HG02610 (cell line): Measurements from ENCODE around the gene C4orf33.
"Not testable (repeated sequence)": the region's sequence is repeated elsewhere in the genome, so short reads cannot be mapped to it uniquely, and the experiment has no call there.

Experiments used
- ATAC-seq: cut with Tn5 transposase; IDR thresholded peaks from one replicate; pipeline ENCODE4 v1.9.1; 2021; ENCODE audit warnings: mild to moderate bottlenecking, moderate library complexity; ENCODE audit not compliant: unreplicated experiment

Gene C4orf33

GRCh38 chr4:129126614-129127013 lies 30.7 kb downstream of the C4orf33 start:
- ATAC-seq: not testable (repeated sequence)

- no peak for ATAC-seq
Observed at GRCh38 chr4:129129143-129129542, 33.2 kb downstream of the C4orf33 start.

GRCh38 chr4:129131343-129131742 lies 35.4 kb downstream of the C4orf33 start:
- ATAC-seq: no peak

GRCh38 chr4:129136433-129136832 lies 40.5 kb downstream of the C4orf33 start:
- no peak for ATAC-seq

GRCh38 chr4:129138810-129139496 lies 43.0 kb downstream of the C4orf33 start:
- ATAC-seq: no peak

GRCh38 chr4:129140521-129140920 lies 44.6 kb downstream of the C4orf33 start:
- ATAC-seq: no peak

GRCh38 chr4:129143359-129143758 lies 47.4 kb downstream of the C4orf33 start:
- ATAC-seq: no peak

GRCh38 chr4:129144755-129145206 lies 48.8 kb downstream of the C4orf33 start:
- no peak for ATAC-seq

- ATAC-seq: no peak
Observed at GRCh38 chr4:129145222-129145730, 49.3 kb downstream of the C4orf33 start.

- no peak for ATAC-seq
Observed at GRCh38 chr4:129146639-129147038, 50.7 kb downstream of the C4orf33 start.

- no peak for ATAC-seq
Observed at GRCh38 chr4:129148892-129149291, 52.9 kb downstream of the C4orf33 start.

- ATAC-seq: no peak
Observed at GRCh38 chr4:129149906-129150305, 54.0 kb downstream of the C4orf33 start.

GRCh38 chr4:129152350-129152749 lies 56.4 kb downstream of the C4orf33 start:
- ATAC-seq: no peak

- ATAC-seq: no peak
Observed at GRCh38 chr4:129153700-129154099, 57.7 kb downstream of the C4orf33 start.

- no peak for ATAC-seq
Observed at GRCh38 chr4:129162450-129162849, 66.5 kb downstream of the C4orf33 start.

- ATAC-seq: no peak
Observed at GRCh38 chr4:129163427-129163826, 67.5 kb downstream of the C4orf33 start.

- ATAC-seq: no peak
Observed at GRCh38 chr4:129164243-129164642, 68.3 kb downstream of the C4orf33 start.
